ENCODE measurements around the gene RASA3. TPM values are rescaled to one million over a fixed set of nuclear protein-coding genes. Genes with fewer than 3 reads are reported as not detected.

RASA3 gene
- total RNA-seq, 1 donor = 36.1 TPM

- H3K4me3 ChIP-seq (ENCODE audit: low read depth, low read length) = no peak overlapping the region
- DNase-seq (ENCODE audit: low read depth) = no peak
- no peak for TF ChIP-seq CTCF (IDR thresholded peaks at IDR 0.05; ENCODE audit: insufficient read depth, low read length)
These were observed 129.6 kb downstream of the RASA3 start for GRCh38 chr13:114002771-114003321.

- H3K4me3 ChIP-seq (ENCODE audit: low read depth, low read length) = no peak overlapping the region
- no peak for TF ChIP-seq CTCF (IDR thresholded peaks at IDR 0.05; ENCODE audit: insufficient read depth, low read length)
These were observed 130.3 kb downstream of the RASA3 start for GRCh38 chr13:114002009-114002544.

GRCh38 chr13:114001331-114002008, 131.0 kb downstream of the RASA3 start:
- no peak overlapping the region for H3K4me3 ChIP-seq (ENCODE audit: low read depth, low read length)
- TF ChIP-seq CTCF (IDR thresholded peaks at IDR 0.05; ENCODE audit: insufficient read depth, low read length) = no peak
- no peak for DNase-seq (ENCODE audit: low read depth)

More at GRCh38 chr13:114002009-114002544, 130.3 kb downstream of the RASA3 start:
- DNase-seq (ENCODE audit: low read depth) = no peak

GRCh38 chr13:114000151-114001040, 132.0 kb downstream of the RASA3 start:
- no peak for TF ChIP-seq CTCF (IDR thresholded peaks at IDR 0.05; ENCODE audit: insufficient read depth, low read length)
- no peak for DNase-seq (ENCODE audit: low read depth)

GRCh38 chr13:113999618-113999910, 132.9 kb downstream of the RASA3 start:
- H3K4me3 ChIP-seq (ENCODE audit: low read depth, low read length) = no peak overlapping the region
- no peak for TF ChIP-seq CTCF (IDR thresholded peaks at IDR 0.05; ENCODE audit: insufficient read depth, low read length)
- no peak for DNase-seq (ENCODE audit: low read depth)

More at GRCh38 chr13:114000151-114001040, 132.0 kb downstream of the RASA3 start:
- H3K4me3 ChIP-seq (ENCODE audit: low read depth, low read length) = no peak overlapping the region

GRCh38 chr13:113998781-113999617, 133.4 kb downstream of the RASA3 start:
- no peak for TF ChIP-seq CTCF (IDR thresholded peaks at IDR 0.05; ENCODE audit: insufficient read depth, low read length)
- no peak for DNase-seq (ENCODE audit: low read depth)
- H3K4me3 ChIP-seq (ENCODE audit: low read depth, low read length) = no peak overlapping the region

All from fibroblast of the aortic adventitia (primary cell).